Breast epithelium (tissue), 3 donors: Measurements from ENCODE around the gene KCNJ10.

ENCODE experiments used
- POLR2A ChIP-seq: fragments of 450-650 bp; IDR thresholded peaks from one replicate; pipeline ENCODE4 v1.6.1; 2016; ENCODE audit warnings: antibody characterized with exemption, mild to moderate bottlenecking, moderate library complexity
- TF ChIP-seq, protein P1 (sequence below), 3 donors: fragments of 450-650 bp; IDR thresholded peaks; one replicate each; pipeline ENCODE4 v1.5.1; 2016 to 2017; ENCODE audit warnings: antibody characterized with exemption in 3 of 3, mild to moderate bottlenecking in 3 of 3, moderate library complexity in 3 of 3

DNA sequence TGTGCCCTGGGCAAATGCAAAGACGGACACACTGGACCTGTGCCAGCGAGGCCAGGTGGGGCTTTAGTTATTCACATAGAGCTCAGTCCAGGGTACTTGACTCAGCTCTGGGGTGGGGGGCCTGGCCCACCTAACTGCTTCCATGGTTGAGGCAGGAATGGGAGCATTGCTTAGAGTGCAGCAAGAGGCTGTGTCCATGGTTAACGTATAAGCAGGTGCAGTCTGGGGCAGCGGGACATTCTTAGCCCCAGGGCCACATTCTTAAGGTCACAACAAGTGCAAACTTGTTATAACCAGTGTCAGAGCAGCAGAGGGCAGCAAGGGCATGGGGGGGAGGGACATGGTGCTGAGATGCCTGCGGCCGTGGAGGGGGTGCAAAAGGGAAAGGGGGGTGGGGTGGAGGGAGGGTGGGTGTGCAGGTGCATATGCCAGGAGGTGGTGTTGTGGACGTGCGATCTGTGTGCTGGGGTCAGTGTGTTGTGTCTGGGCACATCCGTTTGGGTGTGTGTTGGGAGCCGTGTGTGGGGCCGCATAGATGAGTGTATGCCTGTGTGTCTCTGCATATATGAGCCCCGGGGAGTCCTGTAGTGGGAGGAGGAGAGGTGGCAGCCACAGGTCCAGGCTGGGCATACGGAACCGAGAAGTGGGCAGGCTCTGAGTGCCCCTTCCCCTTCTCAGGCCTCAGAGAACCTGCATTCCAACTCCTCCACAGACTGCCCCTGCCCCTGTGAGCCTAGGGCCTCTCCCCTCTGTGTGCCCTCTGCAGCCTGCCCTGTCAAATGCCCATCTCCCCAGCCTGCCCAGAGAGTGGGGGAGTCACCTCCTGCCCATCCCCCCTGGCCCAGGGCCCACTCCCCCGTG lies 8.4 kb downstream of the KCNJ10 start:
- TF ChIP-seq, protein P1, sequence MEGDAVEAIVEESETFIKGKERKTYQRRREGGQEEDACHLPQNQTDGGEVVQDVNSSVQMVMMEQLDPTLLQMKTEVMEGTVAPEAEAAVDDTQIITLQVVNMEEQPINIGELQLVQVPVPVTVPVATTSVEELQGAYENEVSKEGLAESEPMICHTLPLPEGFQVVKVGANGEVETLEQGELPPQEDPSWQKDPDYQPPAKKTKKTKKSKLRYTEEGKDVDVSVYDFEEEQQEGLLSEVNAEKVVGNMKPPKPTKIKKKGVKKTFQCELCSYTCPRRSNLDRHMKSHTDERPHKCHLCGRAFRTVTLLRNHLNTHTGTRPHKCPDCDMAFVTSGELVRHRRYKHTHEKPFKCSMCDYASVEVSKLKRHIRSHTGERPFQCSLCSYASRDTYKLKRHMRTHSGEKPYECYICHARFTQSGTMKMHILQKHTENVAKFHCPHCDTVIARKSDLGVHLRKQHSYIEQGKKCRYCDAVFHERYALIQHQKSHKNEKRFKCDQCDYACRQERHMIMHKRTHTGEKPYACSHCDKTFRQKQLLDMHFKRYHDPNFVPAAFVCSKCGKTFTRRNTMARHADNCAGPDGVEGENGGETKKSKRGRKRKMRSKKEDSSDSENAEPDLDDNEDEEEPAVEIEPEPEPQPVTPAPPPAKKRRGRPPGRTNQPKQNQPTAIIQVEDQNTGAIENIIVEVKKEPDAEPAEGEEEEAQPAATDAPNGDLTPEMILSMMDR (IDR thresholded peaks at IDR 0.05) = no peak
- no peak for TF ChIP-seq POLR2A
